RCC 7860 (cell line): ENCODE data around the gene ADAMTS2.

Experiments
- DNase-seq: peaks from one replicate; pipeline ENCODE4 v3.0.0-alpha.2; 2015; ENCODE audit warnings: low spot score
- FAIRE-seq: peaks from 2 replicates; lab custom pipeline; 2012; peaks lifted over from hg19 to GRCh38; lab: Jason Lieb, UNC

The ADAMTS2 gene

DNA sequence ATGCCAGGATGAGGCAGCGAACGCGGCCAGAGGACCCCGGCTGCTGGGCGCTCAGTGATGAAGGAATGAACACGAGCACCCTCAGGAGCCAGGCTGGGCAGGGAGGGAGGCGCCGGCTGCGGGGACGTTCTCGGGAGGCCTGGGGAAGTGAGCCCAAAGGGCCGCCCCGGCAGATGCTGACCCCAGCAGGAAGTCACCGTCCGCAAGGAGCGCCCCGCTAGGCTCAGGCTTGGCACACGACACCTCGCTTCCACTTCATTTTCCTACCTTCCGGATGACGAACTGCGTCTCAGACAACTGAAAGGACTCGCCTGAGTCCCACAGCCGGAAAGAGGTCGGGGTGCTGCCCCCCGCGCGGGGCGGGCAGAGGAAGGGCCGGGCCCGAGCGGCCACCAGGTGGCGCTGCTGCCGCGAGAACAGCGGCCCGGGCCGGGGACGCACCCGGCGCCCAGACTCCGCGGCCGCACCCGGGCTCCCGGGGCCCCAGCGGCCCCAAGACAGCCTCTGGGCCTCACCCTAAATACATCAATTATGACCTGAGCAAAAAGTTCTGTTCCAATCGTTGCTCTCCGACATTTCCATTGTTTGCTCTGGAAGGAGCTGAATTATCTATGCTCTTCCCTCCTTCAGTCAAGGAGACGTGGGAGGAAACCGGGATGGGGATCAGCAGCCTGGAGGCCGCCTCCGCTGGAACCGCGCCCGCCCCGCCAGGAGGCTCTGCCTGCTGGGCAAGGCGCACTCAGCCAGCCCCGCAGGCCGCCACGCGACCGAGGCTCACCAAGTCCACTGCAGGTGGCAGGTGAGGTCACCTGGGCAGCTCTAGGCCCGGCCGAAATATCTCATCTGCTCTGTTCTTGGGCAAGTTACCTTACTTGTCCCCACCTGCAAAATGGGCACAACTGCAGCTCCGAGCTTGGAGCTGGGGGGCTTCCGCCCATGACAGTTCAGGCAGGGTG is 178.1 kb downstream of the ADAMTS2 start:
- DNase-seq (no peak), FAIRE-seq (no peak)

DNA sequence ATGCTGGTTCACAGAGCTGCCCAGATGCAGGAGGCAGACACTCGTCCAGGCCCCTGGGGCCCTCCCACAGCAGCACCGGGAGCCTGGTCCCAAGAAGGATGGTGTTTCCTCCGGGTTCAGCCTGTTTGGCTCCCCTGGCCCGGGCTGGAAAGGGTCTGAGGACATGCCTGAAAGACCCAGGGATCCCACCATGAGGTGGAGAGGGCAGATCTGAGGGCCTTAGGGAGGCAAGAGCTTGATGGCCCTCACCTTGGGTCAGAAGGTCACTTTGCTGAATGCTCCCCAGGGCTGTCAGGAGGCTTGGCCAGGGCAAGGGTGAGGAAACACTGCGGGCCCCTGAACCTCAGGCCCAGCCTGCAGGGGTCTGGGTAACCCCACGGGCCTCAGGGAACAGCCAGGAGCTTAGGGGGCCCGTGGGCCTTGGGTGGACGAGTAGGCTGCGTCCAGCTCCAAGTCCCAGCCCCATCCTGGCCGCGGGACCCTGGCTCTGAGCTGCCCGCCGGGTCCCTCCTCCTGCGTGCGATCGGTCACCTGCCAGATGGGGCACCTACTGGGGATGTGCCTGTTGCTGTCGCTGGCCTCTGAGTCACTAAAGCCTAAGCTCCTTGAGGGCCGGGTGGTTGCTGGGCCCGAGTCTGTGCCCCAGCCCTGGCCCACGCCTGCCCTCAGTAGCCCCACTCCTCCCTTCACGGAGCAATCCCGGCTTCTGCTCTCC is 178.9 kb downstream of the ADAMTS2 start:
- DNase-seq (no peak), FAIRE-seq (no peak)

GRCh38 chr5:179165421-179166170 is 179.7 kb downstream of the ADAMTS2 start:
- DNase-seq: no peak
- FAIRE-seq: no peak

DNA sequence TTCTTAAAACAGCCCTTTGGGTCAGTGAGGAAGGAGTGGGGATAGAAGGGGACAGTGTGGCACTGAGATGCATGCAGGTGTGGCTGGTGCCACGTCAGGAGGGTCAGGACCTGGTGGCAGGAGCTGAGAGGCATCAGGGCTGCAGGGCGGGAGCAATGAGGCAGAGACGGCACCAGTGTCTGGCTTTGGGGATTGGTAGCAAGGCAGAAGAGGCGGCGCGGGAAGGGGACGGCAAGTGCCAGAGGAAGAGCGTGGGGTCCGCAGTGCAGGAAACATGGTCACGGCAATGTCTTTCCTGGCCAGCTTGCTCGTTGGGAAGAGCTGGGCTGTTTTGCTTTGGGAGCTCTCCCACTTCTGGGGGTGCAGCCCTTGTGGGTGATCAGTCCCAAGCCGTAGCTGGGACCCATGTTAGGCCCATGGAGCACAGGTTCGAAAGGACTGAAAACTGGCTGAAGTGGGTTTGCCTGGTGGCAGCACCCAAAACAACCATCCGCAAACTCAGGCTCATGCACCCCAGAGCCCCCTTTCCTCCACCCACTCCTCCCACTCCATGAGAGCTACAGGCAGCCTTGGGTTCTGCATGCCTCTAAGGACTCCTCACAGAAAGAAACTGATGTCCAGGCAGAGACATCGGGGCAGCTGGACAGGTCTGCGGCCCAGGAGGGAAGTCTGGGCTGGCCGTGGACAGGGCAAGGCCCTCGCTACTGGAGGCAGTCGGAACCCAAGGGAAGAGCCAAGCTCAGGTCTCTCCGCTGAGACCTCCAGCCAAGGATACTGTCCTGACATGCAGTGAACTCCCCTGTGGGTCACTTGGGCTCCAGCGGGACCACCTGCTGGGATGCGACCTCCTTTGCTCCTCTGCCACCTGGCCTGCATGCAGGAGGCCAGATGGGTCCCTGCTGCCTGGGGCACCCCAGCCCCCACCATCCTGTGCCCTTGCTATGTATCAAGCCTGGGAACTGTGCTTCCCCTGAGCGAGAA is 180.6 kb downstream of the ADAMTS2 start:
- no peak for FAIRE-seq
- no peak for DNase-seq

GRCh38 chr5:179163236-179164155 is 181.8 kb downstream of the ADAMTS2 start:
- DNase-seq (no peak), FAIRE-seq (no peak)

DNA sequence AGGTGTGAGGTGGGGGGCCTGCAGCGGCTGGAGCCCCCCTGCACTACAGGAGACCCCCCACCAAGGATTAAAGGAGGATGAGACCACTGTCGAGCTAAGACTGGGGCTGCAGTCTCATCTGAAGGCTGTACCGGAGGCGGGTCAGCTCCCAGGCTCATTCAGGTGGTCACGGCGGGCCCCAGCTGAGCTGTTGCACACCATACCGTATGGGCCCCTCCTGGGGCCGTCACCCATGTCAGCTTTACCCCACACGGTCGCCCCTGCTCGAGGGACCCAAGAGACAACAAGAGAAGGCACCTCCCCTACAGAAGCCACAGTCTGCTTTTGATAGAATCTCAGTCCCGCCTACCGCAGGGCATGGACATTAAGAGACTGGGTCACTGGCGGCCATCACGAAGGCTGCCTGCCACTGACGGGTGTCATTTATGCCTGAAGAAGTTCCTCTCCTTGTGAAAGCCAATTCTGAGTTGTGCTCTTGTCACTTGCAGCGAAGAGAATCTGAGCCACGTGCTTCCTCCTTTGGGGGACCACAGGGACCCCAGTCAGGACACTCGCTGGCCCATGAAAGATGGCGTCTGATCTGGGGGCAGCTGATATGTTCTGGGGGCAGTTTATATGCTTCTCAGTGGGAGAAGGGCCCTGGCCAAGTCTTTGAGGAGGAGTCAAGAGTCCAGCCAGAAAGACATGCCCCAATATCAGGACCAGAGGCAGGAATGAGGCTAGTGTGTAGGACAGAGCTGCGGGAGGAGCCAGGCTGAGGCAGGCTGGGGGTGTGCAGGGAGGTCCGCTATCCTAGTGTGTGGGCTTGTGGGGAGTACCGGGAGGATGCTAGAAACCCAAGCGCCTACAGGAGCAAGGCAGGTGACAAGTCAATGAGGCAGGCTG is 182.7 kb downstream of the ADAMTS2 start:
- FAIRE-seq (no peak), DNase-seq (no peak)

DNA sequence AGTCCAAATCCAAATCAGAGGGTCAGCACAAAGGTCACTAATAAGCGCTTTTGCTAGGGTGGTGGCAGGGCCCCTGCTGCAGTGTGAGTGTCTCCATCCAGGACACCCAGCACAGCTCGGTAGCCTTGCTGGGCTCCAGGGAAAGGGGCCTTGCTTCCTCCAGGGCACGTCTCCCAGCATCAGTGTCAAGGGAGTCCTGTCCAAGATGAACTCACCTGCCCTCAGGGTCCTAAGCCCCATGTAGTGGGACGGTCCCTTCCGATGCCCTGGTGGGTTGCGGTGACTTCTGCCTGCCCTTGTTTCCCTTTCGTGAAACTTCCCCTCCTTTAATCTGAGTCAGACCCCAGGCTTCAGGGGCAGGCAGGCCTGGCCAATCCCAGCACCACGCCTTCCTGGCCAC is 183.4 kb downstream of the ADAMTS2 start:
- no peak for DNase-seq
- no peak for FAIRE-seq

- DNase-seq (peak; percentile 12), FAIRE-seq (no peak)
These were observed 184.7 kb downstream of the ADAMTS2 start for GRCh38 chr5:179160584-179160983.

- DNase-seq: no peak
- FAIRE-seq: no peak
These were observed 186.7 kb downstream of the ADAMTS2 start for GRCh38 chr5:179158556-179158955.

GRCh38 chr5:179154991-179155955 is 190.0 kb downstream of the ADAMTS2 start:
- DNase-seq: no peak
- no peak for FAIRE-seq

DNA sequence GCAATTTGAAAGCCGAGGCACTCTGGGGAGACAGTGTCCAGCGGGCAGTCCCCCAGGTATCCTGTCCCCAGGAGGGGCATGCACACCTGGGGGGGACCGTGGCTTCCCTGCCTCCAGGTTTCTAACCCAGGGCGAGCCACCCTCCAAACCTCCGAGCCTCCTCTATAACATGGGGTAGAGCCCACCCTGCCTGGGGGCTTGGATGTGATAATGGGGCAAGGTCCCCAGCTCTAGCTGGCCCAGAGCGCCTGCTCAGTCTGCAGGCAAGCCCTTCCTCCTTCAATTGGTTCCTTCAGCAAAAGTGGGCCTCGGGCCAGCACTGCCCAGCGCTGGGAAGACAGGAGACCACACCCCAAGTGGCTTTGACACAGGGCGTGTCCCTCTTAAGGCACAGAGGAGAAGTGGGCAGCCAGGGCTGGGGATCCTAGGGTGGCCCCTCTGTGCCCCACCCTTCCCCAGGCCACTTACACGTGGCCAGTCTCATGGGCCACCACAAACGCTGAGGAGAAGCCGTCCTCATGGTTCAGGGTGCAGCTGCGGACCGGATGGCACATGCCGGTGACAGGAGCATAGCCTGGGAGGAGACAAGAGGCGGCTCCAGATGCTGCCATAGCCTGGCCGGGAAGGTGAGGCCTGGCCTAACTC is 190.8 kb downstream of the ADAMTS2 start:
- DNase-seq (no peak), FAIRE-seq (no peak)

GRCh38 chr5:179153921-179154345 is 191.3 kb downstream of the ADAMTS2 start:
- FAIRE-seq: no peak
- DNase-seq: no peak

DNA sequence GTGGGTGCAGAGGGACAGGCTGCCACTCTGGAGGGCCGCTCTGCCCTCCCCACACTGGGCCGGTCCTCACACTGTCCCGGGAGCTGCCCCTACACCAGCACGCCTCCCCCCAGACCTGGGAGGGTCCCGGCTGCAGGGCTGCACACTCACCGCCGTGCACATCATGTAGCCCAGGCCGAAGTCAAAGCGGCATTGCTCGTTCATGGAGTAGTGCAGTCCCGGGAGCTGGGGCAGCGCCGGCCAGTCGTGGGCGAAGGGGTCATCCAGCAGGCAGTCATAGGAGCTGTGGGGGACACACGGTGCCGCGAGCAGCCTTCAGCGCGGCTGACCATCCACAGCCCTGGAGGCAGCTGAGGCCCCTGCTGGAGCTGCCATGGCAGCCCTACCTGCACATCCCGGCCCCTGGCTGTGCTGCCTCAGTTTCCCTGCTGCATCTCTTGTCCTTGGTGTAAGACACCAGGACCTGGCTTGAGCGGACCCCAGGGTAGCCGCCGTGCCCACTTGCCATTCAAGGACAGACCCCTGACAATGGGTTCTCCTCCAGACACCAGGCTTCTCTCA is 191.8 kb downstream of the ADAMTS2 start:
- no peak for FAIRE-seq
- DNase-seq: no peak

DNA sequence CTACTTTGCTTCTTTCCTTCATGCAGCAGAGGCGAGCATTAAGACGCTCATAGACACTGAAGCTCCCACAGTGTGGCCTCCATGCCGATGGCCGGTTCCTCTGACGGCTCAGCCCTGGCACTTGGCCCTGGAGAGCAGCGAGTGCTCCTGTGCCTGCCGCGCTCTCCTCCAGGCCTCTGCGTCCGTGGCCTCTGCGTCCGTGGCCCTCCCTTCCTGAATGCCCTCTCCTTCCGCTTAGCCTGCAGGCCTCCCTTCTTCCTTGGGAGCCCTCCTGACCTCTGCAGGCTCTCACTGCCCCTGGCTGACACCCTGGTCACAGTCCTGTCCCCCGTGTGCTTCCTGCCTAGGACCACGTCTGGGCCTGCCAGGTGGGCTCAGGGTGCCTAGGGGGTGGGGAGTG is 192.3 kb downstream of the ADAMTS2 start:
- DNase-seq (no peak), FAIRE-seq (no peak)

- DNase-seq: no peak
- no peak for FAIRE-seq
These were observed 192.9 kb downstream of the ADAMTS2 start for GRCh38 chr5:179152144-179152895.
